Upper lobe of left lung (tissue), 6 donors: ENCODE data around the gene STK26. TPM values are rescaled to one million over a fixed set of nuclear protein-coding genes. Genes with fewer than 3 reads are reported as not detected.

Experiments used
- ATAC-seq, 2 donors: fragments of 200-7000 bp; cut with Tn5 transposase; one replicate each; pipeline ENCODE4 v1.9.1; 2022; ENCODE audit warnings: mild to moderate bottlenecking in 2 of 2, moderate library complexity in 2 of 2; ENCODE audit not compliant: low FRiP score in 2 of 2
- DNase-seq, 2 donors: peaks; one replicate each; pipeline ENCODE4 v3.0.0-alpha.2; 2019 to 2020
- H3K27ac ChIP-seq, 4 donors: fragments of 200-600 bp; sonication (generic); one replicate each; pipeline ENCODE4 v1.5.1; 2016 to 2019
- H3K27me3 ChIP-seq, 4 donors: fragments of 200-600 bp; sonication (generic); one replicate each; pipeline ENCODE4 v1.5.1; 2017 to 2019
- H3K36me3 ChIP-seq, 4 donors: fragments of 200-600 bp; sonication (generic); one replicate each; pipeline ENCODE4 v1.5.1; 2016 to 2019
- H3K4me1 ChIP-seq, 4 donors: fragments of 200-600 bp; sonication (generic); one replicate each; pipeline ENCODE4 v1.5.1; 2018 to 2019
- H3K4me3 ChIP-seq, 4 donors: fragments of 200-600 bp; sonication (generic); one replicate each; pipeline ENCODE4 v1.5.1; 2017 to 2019; ENCODE audit warnings: mild to moderate bottlenecking in 2 of 4, moderate library complexity in 1 of 4
- H3K9me3 ChIP-seq, 4 donors: fragments of 200-600 bp; sonication (generic); one replicate each; pipeline ENCODE4 v1.5.1; 2018 to 2019
- CTCF ChIP-seq, 6 experiments: fragments of 450-650 bp in 4 of 6; fragments of 200-600 bp in 2 of 6; sonication (generic) in 2 of 6; IDR thresholded peaks; one replicate each; pipeline ENCODE4 v1.5.1; 2016 to 2019; ENCODE audit warnings: antibody characterized with exemption in 6 of 6
- EP300 ChIP-seq, 4 donors: sonication (generic); formaldehyde crosslinking; IDR thresholded peaks; one replicate each; pipeline ENCODE4 v1.5.1; 2017; ENCODE audit warnings: antibody characterized with exemption in 4 of 4, control low read depth in 2 of 4
- POLR2A ChIP-seq, 4 donors: fragments of 450-650 bp; IDR thresholded peaks; one replicate each; pipeline ENCODE4 v1.5.1; 2016 to 2017; ENCODE audit warnings: antibody characterized with exemption in 4 of 4, mild to moderate bottlenecking in 2 of 4
- POLR2AphosphoS5 ChIP-seq, 2 donors: sonication (generic); formaldehyde crosslinking; IDR thresholded peaks; one replicate each; pipeline ENCODE4 v1.5.1; 2017; ENCODE audit warnings: antibody characterized with exemption in 2 of 2
- WGBS, 2 donors: methylation state at CpG; one replicate each; pipeline ENCODE4 v1.1.5; 2017 to 2018; 5-methylcytosine and 5-hydroxymethylcytosine counted together
- total RNA-seq, 6 donors: library from RNA; depleted of rRNA in 4 of 6; stranded (reverse); fragments of >200 nt in 4 of 6; gene quantifications; one replicate each; pipeline versions ENCODE4 v1.1.0 to v1.2.1, GENCODE V29; 2016 to 2021
- donor health status: DM: no; HTN: no; CAD: no; lungs with moderate emphysema.
- donor health status: DM: no; HTN: yes; CAD: no; lungs with severe emphysema.

The STK26 gene
- total RNA-seq, 6 donors from 2014 or later = 2.9 to 14.0 (median 11.1) TPM

- ATAC-seq (no peak), DNase-seq (no peak)
- Histone ChIP-seq H3K27me3 (no peaks in the 10 kb centered on the region), H3K27ac (no peak overlapping the region), H3K9me3 (no peaks in the 10 kb centered on the region), H3K4me3 (no peak overlapping the region), H3K36me3 (no peaks in the 10 kb centered on the region), H3K4me1 (no peaks in the 10 kb centered on the region)
- 67 to 78% methylated on average over 2 of the region's 2 CpGs for WGBS, 2 donors
- no peak for TF ChIP-seq EP300 (IDR thresholded peaks at IDR 0.05)
- TF ChIP-seq POLR2A (IDR thresholded peaks at IDR 0.05) = no peak
- no peak for TF ChIP-seq POLR2AphosphoS5 (IDR thresholded peaks at IDR 0.05)
- no peak for TF ChIP-seq CTCF (IDR thresholded peaks at IDR 0.05)
Observed at GRCh38 chrX:132059973-132060540, 37.0 kb downstream of the STK26 start.

GRCh38 chrX:132063334-132063733 lies 40.2 kb downstream of the STK26 start:
- Histone ChIP-seq H3K27me3 (no peaks in the 10 kb centered on the region), H3K36me3 (no peaks in the 10 kb centered on the region), H3K27ac (no peak overlapping the region), H3K4me1 (no peaks in the 10 kb centered on the region), H3K9me3 (no peaks in the 10 kb centered on the region), H3K4me3 (no peak overlapping the region)
- ATAC-seq = no peak
- WGBS, 2 donors = 52 to 97% methylated on average over 3 of the region's 3 CpGs
- TF ChIP-seq CTCF (IDR thresholded peaks at IDR 0.05) (no peak), POLR2A (IDR thresholded peaks at IDR 0.05) (no peak), EP300 (IDR thresholded peaks at IDR 0.05) (no peak), POLR2AphosphoS5 (IDR thresholded peaks at IDR 0.05) (no peak)
- DNase-seq = no peak

- no peak for DNase-seq
- no peak for ATAC-seq
- Histone ChIP-seq H3K9me3 (no peaks in the 10 kb centered on the region), H3K36me3 (no peaks in the 10 kb centered on the region), H3K4me1 (no peaks in the 10 kb centered on the region), H3K27me3 (no peaks in the 10 kb centered on the region), H3K27ac (no peak overlapping the region), H3K4me3 (no peak overlapping the region)
- 64 to 96% methylated on average over 4 of the region's 4 CpGs for WGBS, 2 donors
- TF ChIP-seq EP300 (IDR thresholded peaks at IDR 0.05) = no peak
- no peak for TF ChIP-seq CTCF (IDR thresholded peaks at IDR 0.05)
- TF ChIP-seq POLR2A (IDR thresholded peaks at IDR 0.05) = no peak
- TF ChIP-seq POLR2AphosphoS5 (IDR thresholded peaks at IDR 0.05) = no peak
Observed at GRCh38 chrX:132063862-132064261, 40.8 kb downstream of the STK26 start.

- H3K27ac ChIP-seq = no peak overlapping the region
- no peaks in the 10 kb centered on the region for H3K36me3 ChIP-seq
- no peaks in the 10 kb centered on the region for H3K9me3 ChIP-seq
- no peak overlapping the region for H3K4me3 ChIP-seq
- 57 to 95% methylated on average over 1 of the region's 1 CpG for WGBS, 2 donors
- H3K27me3 ChIP-seq = no peaks in the 10 kb centered on the region
- TF ChIP-seq POLR2A (IDR thresholded peaks at IDR 0.05) = no peak
- no peak for TF ChIP-seq POLR2AphosphoS5 (IDR thresholded peaks at IDR 0.05)
- no peak for TF ChIP-seq CTCF (IDR thresholded peaks at IDR 0.05)
- no peak for TF ChIP-seq EP300 (IDR thresholded peaks at IDR 0.05)
- ATAC-seq (no peak), DNase-seq (no peak)
- H3K4me1 ChIP-seq = no peaks in the 10 kb centered on the region
Observed at GRCh38 chrX:132068405-132068804, 45.3 kb downstream of the STK26 start.

- Histone ChIP-seq H3K27me3 (no peaks in the 10 kb centered on the region), H3K4me1 (no peaks in the 10 kb centered on the region), H3K4me3 (no peak overlapping the region), H3K27ac (no peak overlapping the region), H3K36me3 (no peaks in the 10 kb centered on the region), H3K9me3 (no peaks in the 10 kb centered on the region)
- DNase-seq (no peak), ATAC-seq (no peak)
- TF ChIP-seq CTCF (IDR thresholded peaks at IDR 0.05) (peak in 2 of 6 experiments; percentile 10 to 13), POLR2A (IDR thresholded peaks at IDR 0.05) (no peak)
Observed at GRCh38 chrX:132071254-132071653, 48.2 kb downstream of the STK26 start.
